ENCODE measurements around the gene SORBS2. TPM values are rescaled to one million over a fixed set of nuclear protein-coding genes. Genes with fewer than 3 reads are reported as not detected.
"Not testable (repeated sequence)": the region's sequence is repeated elsewhere in the genome, so short reads cannot be mapped to it uniquely, and the experiment has no call there.

The SORBS2 gene
- total and polyA plus RNA-seq, 2 donors (not counting 1 experiment from before 2014, with no cell fraction given): 0.33 to 3.0 TPM

GRCh38 chr4:185710487-185710995 lies 101.5 kb downstream of the SORBS2 start:
- H3K4me3 ChIP-seq (replicated peaks in 1 of 4; ENCODE audit: control extremely low read depth in 1 of 4, insufficient read depth in 1 of 4, low read depth in 3 of 4, low read length in 4 of 4): no peak overlapping the region
- no peaks in the 10 kb centered on the region for H3K79me2 ChIP-seq (ENCODE audit: control insufficient read depth, insufficient read depth, low read length)
- no peak overlapping the region for H2AFZ ChIP-seq (ENCODE audit: low read length)
- H3K27ac ChIP-seq (ENCODE audit: insufficient read depth, low read length): no peak overlapping the region
- DNase-seq (ENCODE audit: low read depth in 2 of 2): peak in 1 of 2 donors; percentile 78
- no peaks in the 10 kb centered on the region for H3K36me3 ChIP-seq (ENCODE audit: control insufficient read depth, insufficient read depth, low read length)
- H3K9ac ChIP-seq (ENCODE audit: insufficient read depth, low read length): no peak overlapping the region
- H3K27me3 ChIP-seq (ENCODE audit: control insufficient read depth, insufficient read depth, low read length): no peaks in the 10 kb centered on the region
- H3K9me3 ChIP-seq (ENCODE audit: control insufficient read depth, insufficient read depth, low read depth, low read length): no peaks in the 10 kb centered on the region
- H3K4me1 ChIP-seq (ENCODE audit: control insufficient read depth, extremely low read depth, insufficient read depth, low read length): peaks cover 2% of the 10 kb centered on the region
- TF ChIP-seq EZH2 (IDR thresholded peaks at IDR 0.05; ENCODE audit: low read length, missing control alignments): no peak
- no peak for TF ChIP-seq CTCF (conservative IDR thresholded peaks at IDR 0.05 in 1 of 2, IDR thresholded peaks at IDR 0.05 in 1 of 2; ENCODE audit: low read depth in 1 of 2, low read length in 2 of 2)
- H3K4me2 ChIP-seq (ENCODE audit: extremely low read depth, insufficient read depth, low read length): no peak overlapping the region
- no peaks in the 10 kb centered on the region for H4K20me1 ChIP-seq (ENCODE audit: control insufficient read depth, extremely low read depth, insufficient read depth, low read length)

DNA sequence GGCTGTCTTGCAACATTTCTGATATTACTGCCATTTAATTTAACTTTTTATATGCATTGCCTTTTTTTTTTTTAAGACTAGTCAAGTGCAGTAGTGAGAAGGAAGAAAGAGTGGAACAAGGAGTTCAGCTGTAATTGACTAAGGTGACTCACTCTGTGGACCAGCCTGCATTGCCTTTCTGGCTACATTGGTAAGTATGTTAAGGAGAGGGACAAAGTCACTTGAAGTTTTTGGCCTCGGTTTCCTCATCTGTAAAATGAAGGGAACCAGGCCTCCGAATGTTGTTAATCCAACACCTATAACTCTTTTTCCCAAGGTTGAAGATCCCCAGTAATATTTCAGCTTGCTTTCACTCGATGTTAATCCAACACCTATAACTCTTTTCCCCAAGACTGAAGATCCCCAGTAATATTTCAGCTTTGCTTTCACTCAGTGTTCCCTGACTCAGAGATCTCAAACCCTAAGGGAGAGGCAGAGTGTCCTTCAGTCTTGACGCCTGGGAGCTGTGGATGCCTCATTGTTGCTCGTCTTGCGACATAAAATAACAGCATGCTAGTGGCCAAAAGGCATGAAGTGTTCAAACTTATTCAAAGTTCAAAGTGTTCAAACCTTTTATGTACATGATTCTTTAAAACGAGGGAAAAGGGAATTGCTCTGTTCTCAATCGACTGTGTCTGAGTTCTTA lies 102.0 kb downstream of the SORBS2 start:
- Histone ChIP-seq H3K79me2 (ENCODE audit: control insufficient read depth, insufficient read depth, low read length) (no peaks in the 10 kb centered on the region), H3K27me3 (ENCODE audit: control insufficient read depth, insufficient read depth, low read length) (no peaks in the 10 kb centered on the region), H3K27ac (ENCODE audit: insufficient read depth, low read length) (no peak overlapping the region), H3K36me3 (ENCODE audit: control insufficient read depth, insufficient read depth, low read length) (no peaks in the 10 kb centered on the region), H3K9me3 (ENCODE audit: control insufficient read depth, insufficient read depth, low read depth, low read length) (no peaks in the 10 kb centered on the region), H3K9ac (ENCODE audit: insufficient read depth, low read length) (no peak overlapping the region), H4K20me1 (ENCODE audit: control insufficient read depth, extremely low read depth, insufficient read depth, low read length) (no peaks in the 10 kb centered on the region), H3K4me2 (ENCODE audit: extremely low read depth, insufficient read depth, low read length) (no peak overlapping the region), H3K4me3 (replicated peaks in 1 of 4; ENCODE audit: control extremely low read depth in 1 of 4, insufficient read depth in 1 of 4, low read depth in 3 of 4, low read length in 4 of 4) (no peak overlapping the region), H2AFZ (ENCODE audit: low read length) (no peak overlapping the region), H3K4me1 (ENCODE audit: control insufficient read depth, extremely low read depth, insufficient read depth, low read length) (peaks cover 2% of the 10 kb centered on the region)
- DNase-seq (ENCODE audit: low read depth in 2 of 2): peak; percentile 18 to 50
- no peak for TF ChIP-seq EZH2 (IDR thresholded peaks at IDR 0.05; ENCODE audit: low read length, missing control alignments)
- no peak for TF ChIP-seq CTCF (conservative IDR thresholded peaks at IDR 0.05 in 1 of 2, IDR thresholded peaks at IDR 0.05 in 1 of 2; ENCODE audit: low read depth in 1 of 2, low read length in 2 of 2)

DNA sequence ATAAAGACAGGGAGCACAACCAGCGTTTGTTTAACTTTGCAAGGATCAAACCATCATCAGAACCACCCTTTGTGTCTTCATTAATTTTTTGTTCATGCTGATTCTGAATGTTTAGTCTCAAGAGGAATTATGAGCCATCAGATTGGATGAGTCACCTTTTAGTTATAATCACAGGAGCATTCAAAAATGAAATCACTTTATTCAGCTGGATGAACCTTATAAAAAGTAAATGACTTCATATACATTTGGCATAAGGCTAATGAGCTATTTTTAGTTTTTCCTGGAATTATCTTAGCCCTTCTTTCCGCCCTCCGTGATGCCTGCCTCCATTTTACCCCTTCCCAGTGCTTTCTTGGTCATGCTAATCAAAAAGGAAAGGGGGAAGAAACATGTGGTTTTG lies 103.6 kb downstream of the SORBS2 start:
- Histone ChIP-seq H3K4me3 (replicated peaks in 1 of 4; ENCODE audit: control extremely low read depth in 1 of 4, insufficient read depth in 1 of 4, low read depth in 3 of 4, low read length in 4 of 4) (no peak overlapping the region), H3K4me2 (ENCODE audit: extremely low read depth, insufficient read depth, low read length) (peak overlapping the region; percentile 55), H3K79me2 (ENCODE audit: control insufficient read depth, insufficient read depth, low read length) (no peaks in the 10 kb centered on the region), H2AFZ (ENCODE audit: low read length) (no peak overlapping the region), H3K27me3 (ENCODE audit: control insufficient read depth, insufficient read depth, low read length) (no peaks in the 10 kb centered on the region), H3K4me1 (ENCODE audit: control insufficient read depth, extremely low read depth, insufficient read depth, low read length) (peaks cover 2% of the 10 kb centered on the region), H3K9me3 (ENCODE audit: control insufficient read depth, insufficient read depth, low read depth, low read length) (no peaks in the 10 kb centered on the region), H3K36me3 (ENCODE audit: control insufficient read depth, insufficient read depth, low read length) (no peaks in the 10 kb centered on the region), H3K9ac (ENCODE audit: insufficient read depth, low read length) (no peak overlapping the region), H3K27ac (ENCODE audit: insufficient read depth, low read length) (no peak overlapping the region), H4K20me1 (ENCODE audit: control insufficient read depth, extremely low read depth, insufficient read depth, low read length) (no peaks in the 10 kb centered on the region)
- peak; percentile 53 to 86 for DNase-seq (ENCODE audit: low read depth in 2 of 2)
- TF ChIP-seq EZH2 (IDR thresholded peaks at IDR 0.05; ENCODE audit: low read length, missing control alignments) (no peak), CTCF (conservative IDR thresholded peaks at IDR 0.05 in 1 of 2, IDR thresholded peaks at IDR 0.05 in 1 of 2; ENCODE audit: low read depth in 1 of 2, low read length in 2 of 2) (no peak)

DNA sequence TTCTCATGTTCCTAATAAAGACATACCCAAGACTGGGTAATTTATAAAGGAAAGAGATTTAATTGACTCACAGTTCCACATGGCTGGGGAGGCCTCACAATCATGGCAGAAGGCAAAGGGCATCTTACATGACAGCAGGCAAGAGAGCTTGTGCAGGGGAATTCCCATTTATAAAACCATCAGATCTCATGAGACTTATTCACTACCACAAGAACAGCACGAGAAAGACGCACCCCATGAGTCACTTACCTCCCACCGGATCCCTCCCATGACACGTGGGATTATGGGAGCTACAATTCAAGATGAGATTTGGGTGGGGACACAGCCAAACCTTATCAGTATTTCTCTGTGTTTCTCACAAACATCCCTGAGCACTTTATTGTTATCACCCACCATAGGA lies 104.4 kb downstream of the SORBS2 start:
- H3K9ac ChIP-seq (ENCODE audit: insufficient read depth, low read length); H3K27me3 ChIP-seq (ENCODE audit: control insufficient read depth, insufficient read depth, low read length); H3K4me2 ChIP-seq (ENCODE audit: extremely low read depth, insufficient read depth, low read length); H2AFZ ChIP-seq (ENCODE audit: low read length); H3K27ac ChIP-seq (ENCODE audit: insufficient read depth, low read length); H3K36me3 ChIP-seq (ENCODE audit: control insufficient read depth, insufficient read depth, low read length); H3K4me3 ChIP-seq (replicated peaks in 1 of 4; ENCODE audit: control extremely low read depth in 1 of 4, insufficient read depth in 1 of 4, low read depth in 3 of 4, low read length in 4 of 4); H3K9me3 ChIP-seq (ENCODE audit: control insufficient read depth, insufficient read depth, low read depth, low read length); H3K79me2 ChIP-seq (ENCODE audit: control insufficient read depth, insufficient read depth, low read length); H4K20me1 ChIP-seq (ENCODE audit: control insufficient read depth, extremely low read depth, insufficient read depth, low read length); H3K4me1 ChIP-seq (ENCODE audit: control insufficient read depth, extremely low read depth, insufficient read depth, low read length): not testable (repeated sequence)
- DNase-seq (ENCODE audit: low read depth in 2 of 2): peak; percentile 20 to 76

All from fibroblast of lung (primary cell).